IMR-90 (cell line): ENCODE results near the gene SESN3. TPM values are rescaled to one million over a fixed set of nuclear protein-coding genes. Genes with fewer than 3 reads are reported as not detected.

Source experiments
- ATAC-seq: fragments of 200-7000 bp; cut with Tn5 transposase; 2 replicates; pipeline ENCODE4 v1.9.1; 2020; ENCODE audit warnings: low read depth, mild to moderate bottlenecking, moderate library complexity
- BruUV-seq: library from RNA; stranded (reverse); fragments of 400-500 nt; replicated peaks from 2 replicates; lab custom pipeline; 2021; lab: Mats Ljungman, UMichigan
- CTCF ChIA-PET: fragments of 300-600 bp; formaldehyde crosslinking; extraction: SDS; loops from one replicate; lab custom pipeline; 2021; ENCODE audit warnings: antibody characterized with exemption; lab: Yijun Ruan, JAX
- POLR2A ChIA-PET: fragments of 300-600 bp; sonication (Branson Sonifier 250); formaldehyde crosslinking; loops from one replicate; lab custom pipeline; 2022; ENCODE audit warnings: antibody characterized with exemption; ENCODE audit not compliant: unreplicated experiment; lab: Charles Lee
- DNase-seq: peaks from one replicate; pipeline ENCODE4 v3.0.0; 2013
- H2AFZ ChIP-seq: replicated peaks from 2 replicates; pipeline ENCODE3; 2013; ENCODE audit warnings: low read length, mild to moderate bottlenecking; ENCODE audit not compliant: poor library complexity
- H2AK5ac ChIP-seq: 2 replicates; pipeline ENCODE4 v1.6.1; 2013; ENCODE audit warnings: low read depth, low read length, inconsistent platforms
- H2AK9ac ChIP-seq: replicated peaks from 2 replicates; pipeline ENCODE3; 2013; ENCODE audit warnings: mild to moderate bottlenecking, low read depth, low read length, moderate library complexity; ENCODE audit not compliant: poor library complexity
- H2BK120ac ChIP-seq: 2 replicates; pipeline ENCODE4 v1.6.1; 2013; ENCODE audit warnings: low read depth, low read length, inconsistent platforms
- H2BK15ac ChIP-seq: 3 replicates; pipeline ENCODE4 v1.6.1; 2013; ENCODE audit warnings: low read depth, low read length, inconsistent platforms
- H2BK20ac ChIP-seq: 2 replicates; pipeline ENCODE4 v1.6.1; 2013; ENCODE audit warnings: low read depth, mild to moderate bottlenecking, inconsistent platforms, low read length, moderate library complexity
- H2BK5ac ChIP-seq: 2 replicates; pipeline ENCODE4 v1.6.1; 2013; ENCODE audit warnings: mild to moderate bottlenecking, low read depth, low read length, inconsistent platforms; ENCODE audit not compliant: poor library complexity, severe bottlenecking
- H3K14ac ChIP-seq: replicated peaks from 2 replicates; pipeline ENCODE4 v1.6.1; 2013; ENCODE audit warnings: low read depth, low read length, inconsistent platforms
- H3K18ac ChIP-seq: 2 replicates; pipeline ENCODE4 v1.6.1; 2013; ENCODE audit warnings: low read depth, low read length, control low read depth
- H3K23ac ChIP-seq: 2 replicates; pipeline ENCODE4 v1.6.1; 2013; ENCODE audit warnings: low read depth, low read length, inconsistent platforms
- H3K27ac ChIP-seq: 2 replicates; pipeline ENCODE4 v1.5.1; 2013; ENCODE audit warnings: mild to moderate bottlenecking, control low read depth, low read length; ENCODE audit not compliant: insufficient read depth
- H3K27me3 ChIP-seq: 2 replicates; pipeline ENCODE4 v1.6.1; 2013; ENCODE audit warnings: low read length; ENCODE audit not compliant: control insufficient read depth, insufficient read depth
- H3K36me3 ChIP-seq: 2 replicates; pipeline ENCODE4 v1.6.1; 2013; ENCODE audit warnings: low read length, mixed read lengths; ENCODE audit not compliant: control insufficient read depth, insufficient read depth
- H3K4ac ChIP-seq: 2 replicates; pipeline ENCODE4 v1.6.1; 2013; ENCODE audit warnings: low read depth, low read length, inconsistent platforms
- H3K4me1 ChIP-seq: 2 replicates; pipeline ENCODE4 v1.6.1; 2013; ENCODE audit warnings: low read length, mixed read lengths; ENCODE audit not compliant: control insufficient read depth, insufficient read depth
- H3K4me2 ChIP-seq: 2 replicates; pipeline ENCODE4 v1.6.1; 2013; ENCODE audit warnings: low read depth, mild to moderate bottlenecking, control low read depth, low read length, moderate library complexity
- H3K4me3 ChIP-seq: 2 replicates; pipeline ENCODE4 v1.5.1; 2013; ENCODE audit warnings: low read depth, mild to moderate bottlenecking, control low read depth, low read length, moderate library complexity; ENCODE audit not compliant: insufficient read depth
- H3K56ac ChIP-seq: 2 replicates; pipeline ENCODE4 v1.6.1; 2013; ENCODE audit warnings: low read length, inconsistent platforms; ENCODE audit not compliant: insufficient read depth; ENCODE audit errors: extremely low read depth
- H3K79me1 ChIP-seq, 2 experiments: 2 replicates each; pipeline ENCODE4 v1.6.1; 2013; ENCODE audit warnings: low read length in 2 of 2, inconsistent platforms in 1 of 2, low read depth in 1 of 2
- H3K9ac ChIP-seq: 2 replicates; pipeline ENCODE4 v1.6.1; 2013; ENCODE audit warnings: low read depth, low read length, control low read depth
- H3K9me1 ChIP-seq: 2 replicates; pipeline ENCODE4 v1.6.1; 2013; ENCODE audit warnings: low read length, inconsistent platforms; ENCODE audit not compliant: insufficient read depth
- H3K9me3 ChIP-seq: 2 replicates; pipeline ENCODE4 v1.6.1; 2013; ENCODE audit warnings: low read length; ENCODE audit not compliant: control insufficient read depth, insufficient read depth
- H4K20me1 ChIP-seq: 2 replicates; pipeline ENCODE4 v1.6.1; 2013; ENCODE audit warnings: low read length, inconsistent platforms; ENCODE audit not compliant: insufficient read depth
- H4K5ac ChIP-seq: 2 replicates; pipeline ENCODE4 v1.6.1; 2013; ENCODE audit warnings: mild to moderate bottlenecking, low read depth, low read length, control low read depth
- H4K8ac ChIP-seq, 2 experiments: 2 replicates each; pipeline ENCODE4 v1.6.1; 2013; ENCODE audit warnings: low read depth in 2 of 2, low read length in 2 of 2, control low read depth in 1 of 2, inconsistent platforms in 1 of 2
- H4K91ac ChIP-seq: 2 replicates; pipeline ENCODE4 v1.6.1; 2013; ENCODE audit warnings: low read depth, low read length, inconsistent platforms; ENCODE audit not compliant: insufficient read depth
- BHLHE40 ChIP-seq: fragments of 150-350 bp; IDR thresholded peaks from 2 replicates; pipeline ENCODE4 v1.6.1; 2016; ENCODE audit warnings: mild to moderate bottlenecking, low read depth, low read length
- CEBPB ChIP-seq: IDR thresholded peaks from 2 replicates; pipeline ENCODE4 v1.6.1; 2012; ENCODE audit warnings: low read depth, low read length, improper control_type of control experiment
- CHD1 ChIP-seq: IDR thresholded peaks from 2 replicates; pipeline ENCODE4 v1.6.1; 2012; ENCODE audit warnings: low read depth, low read length, improper control_type of control experiment
- CTCF ChIP-seq: conservative IDR thresholded peaks from 2 replicates; pipeline ENCODE4 v1.5.1; 2012; ENCODE audit warnings: mild to moderate bottlenecking, low read depth, low read length, improper control_type of control experiment
- ELK1 ChIP-seq: fragments of 150-350 bp; IDR thresholded peaks from 2 replicates; pipeline ENCODE4 v1.6.1; 2016; ENCODE audit warnings: low read depth, mild to moderate bottlenecking, low read length, moderate library complexity, borderline replicate concordance
- FOS ChIP-seq: fragments of 150-350 bp; IDR thresholded peaks from 2 replicates; pipeline ENCODE4 v1.6.1; 2016; ENCODE audit warnings: low read depth, low read length
- MAFK ChIP-seq: IDR thresholded peaks from 2 replicates; pipeline ENCODE4 v1.6.1; 2012; ENCODE audit warnings: low read depth, low read length, improper control_type of control experiment
- MAZ ChIP-seq: IDR thresholded peaks from 2 replicates; pipeline ENCODE4 v1.6.1; 2012; ENCODE audit warnings: low read depth, mild to moderate bottlenecking, low read length, improper control_type of control experiment, moderate library complexity, borderline replicate concordance
- MXI1 ChIP-seq: IDR thresholded peaks from 2 replicates; pipeline ENCODE4 v1.6.1; 2012; ENCODE audit warnings: low read depth, mild to moderate bottlenecking, low read length, moderate library complexity, borderline replicate concordance
- NFE2L2 ChIP-seq: fragments of 150-350 bp; IDR thresholded peaks from 2 replicates; pipeline ENCODE4 v1.6.1; 2016; ENCODE audit warnings: low read depth, mild to moderate bottlenecking, low read length
- POLR2A ChIP-seq: IDR thresholded peaks from 2 replicates; pipeline ENCODE4 v1.6.1; 2012; ENCODE audit warnings: mild to moderate bottlenecking, low read depth, low read length
- RAD21 ChIP-seq: IDR thresholded peaks from 2 replicates; pipeline ENCODE4 v1.6.1; 2012; ENCODE audit warnings: low read length, improper control_type of control experiment
- RCOR1 ChIP-seq: IDR thresholded peaks from 2 replicates; pipeline ENCODE4 v1.6.1; 2012; ENCODE audit warnings: mild to moderate bottlenecking, low read length, improper control_type of control experiment; ENCODE audit not compliant: insufficient replicate concordance
- SMC3 ChIP-seq: fragments of 150-350 bp; IDR thresholded peaks from 2 replicates; pipeline ENCODE4 v1.6.1; 2016; ENCODE audit warnings: low read depth, mild to moderate bottlenecking, antibody characterized with exemption, low read length, moderate library complexity
- WGBS, 2 experiments: methylation state at CpG; one replicate each; pipeline versions ENCODE4 v1.1.5 to v1.1.7; 2013; ENCODE audit warnings: missing lambda C conversion rate in 2 of 2; ENCODE audit not compliant: insufficient read length in 1 of 2; ENCODE audit errors: extremely low coverage in 2 of 2; 5-methylcytosine and 5-hydroxymethylcytosine counted together
- dilution Hi-C: fragments of 300-500 bp; cut with HindIII; formaldehyde crosslinking; loops from one replicate; pipeline ENCODE4 v1.14.3; 2018; ENCODE audit warnings: low sequenced_read_pairs; ENCODE audit not compliant: unreplicated experiment
- in situ Hi-C: fragments of 300-500 bp; cut with MboI; formaldehyde crosslinking; loops from 3 replicates; pipeline ENCODE4 v1.14.3; 2019; ENCODE audit warnings: low sequenced_read_pairs, inconsistent platforms, mixed read lengths
- intact Hi-C: fragments of 100-400 bp; cut with micrococcal nuclease; formaldehyde crosslinking; loops from 2 replicates; pipeline ENCODE4 v1.10.0; 2022
- polyA plus RNA-seq, 3 experiments: library from polyadenylated mRNA; depleted of rRNA; stranded (reverse); fragments of >200 nt; gene quantifications; 2 replicates each; pipeline ENCODE4 v1.2.3, GENCODE V29; 2012; ENCODE audit warnings: low replicate concordance in 1 of 3
- total RNA-seq: library from RNA; depleted of rRNA; stranded (reverse); fragments of >200 nt; gene quantifications from 2 replicates; pipeline ENCODE4 v1.2.3, GENCODE V29; 2012

The SESN3 gene
- total and polyA plus RNA-seq, 2 of the 4 experiments (the other 2 are of a cell fraction): 2.0 to 7.7 TPM

- H3K23ac ChIP-seq: no peak overlapping the region
- ChIA-PET POLR2A (no interaction called here), CTCF (interaction anchor here (1.5 kb wide), 1 partner anchor 9 kb away, joined by 4 read pairs; no protein-coding TSS in a partner anchor)
- no peak overlapping the region for H2BK120ac ChIP-seq
- TF ChIP-seq RCOR1 (no peak), RAD21 (no peak), FOS (no peak), CTCF (no peak), MAZ (no peak), BHLHE40 (no peak), MAFK (no peak), NFE2L2 (no peak), SMC3 (no peak), CHD1 (no peak), POLR2A (no peak), ELK1 (no peak), MXI1 (no peak), CEBPB (no peak)
- no peaks in the 10 kb centered on the region for H3K36me3 ChIP-seq
- H3K9ac ChIP-seq: no peak overlapping the region
- ATAC-seq (no peak), DNase-seq (no peak)
- H3K79me1 ChIP-seq: no peaks in the 10 kb centered on the region
- no peaks in the 10 kb centered on the region for H4K20me1 ChIP-seq
- no peak overlapping the region for H2AK5ac ChIP-seq
- H3K18ac ChIP-seq: no peak overlapping the region
- H3K14ac ChIP-seq: no peak overlapping the region
- H3K27me3 ChIP-seq: no peaks in the 10 kb centered on the region
- H4K8ac ChIP-seq: no peak overlapping the region
- intact Hi-C loops (loop anchor here (2.0 kb wide), 1 partner anchor 56 kb away; no protein-coding TSS in a partner anchor), in situ Hi-C loops (no loop called here), dilution Hi-C loops (no loop called here)
- no peak overlapping the region for H2BK15ac ChIP-seq
- no peak overlapping the region for H2BK5ac ChIP-seq
- H3K4me3 ChIP-seq: no peak overlapping the region
- no peak overlapping the region for H3K4me2 ChIP-seq
- H3K4ac ChIP-seq: no peak overlapping the region
- H3K56ac ChIP-seq: no peak overlapping the region
- no peaks in the 10 kb centered on the region for H3K9me1 ChIP-seq
- H4K91ac ChIP-seq: no peak overlapping the region
- H3K27ac ChIP-seq: no peak overlapping the region
- no peak overlapping the region for H4K5ac ChIP-seq
- no peak overlapping the region for H2AFZ ChIP-seq
- H2AK9ac ChIP-seq: no peak overlapping the region
- BruUV-seq: no TSS peak
- no peak overlapping the region for H2BK20ac ChIP-seq
- H3K4me1 ChIP-seq: no peaks in the 10 kb centered on the region
- no CpG with 5 or more reads among the region's 3 CpGs for WGBS, 2 experiments
- no peaks in the 10 kb centered on the region for H3K9me3 ChIP-seq
These were observed 8.2 kb downstream of the SESN3 start for GRCh38 chr11:95222817-95223216.
